K562 (cell line): ENCODE results near the gene COX4I2. TPM values are rescaled to one million over a fixed set of nuclear protein-coding genes. Genes with fewer than 3 reads are reported as not detected.
A peak's percentile ranks its signal among the peaks of the same experiment; 100 is the strongest.

Source experiments
- ADNP ChIP-seq: fragments of 200-800 bp; sonication (Bioruptor generic); IDR thresholded peaks from 2 replicates; pipeline ENCODE4 v1.6.1; 2016; ENCODE audit warnings: missing genetic modification characterization, missing compliant biosample characterization
- BDP1 ChIP-seq: IDR thresholded peaks from 3 replicates; pipeline ENCODE4 v1.6.1; 2011; ENCODE audit not compliant: insufficient read length, insufficient read depth
- ELF2 ChIP-seq: fragments of 250-450 bp; sonication (Bioruptor Pico); IDR thresholded peaks from 2 replicates; pipeline ENCODE4 v1.5.0; 2021; ENCODE audit warnings: mild to moderate bottlenecking
- GATA2 ChIP-seq: sonication (generic); formaldehyde crosslinking; IDR thresholded peaks from 2 replicates; pipeline ENCODE4 v1.4.0; 2020; ENCODE audit warnings: mild to moderate bottlenecking, missing genetic modification reagents
- HLTF ChIP-seq: fragments of 450-650 bp; IDR thresholded peaks from 2 replicates; pipeline ENCODE4 v1.6.1; 2016
- NCOR1 ChIP-seq: fragments of 450-650 bp; IDR thresholded peaks from 2 replicates; pipeline ENCODE4 v1.6.1; 2016; ENCODE audit warnings: mild to moderate bottlenecking, moderate library complexity
- ZNF41 ChIP-seq: fragments of 250-450 bp; sonication (Bioruptor Pico); conservative IDR thresholded peaks from 2 replicates; pipeline ENCODE4 v1.4.0; 2020; ENCODE audit warnings: mild to moderate bottlenecking
- ZNF75A ChIP-seq: fragments of 450-650 bp; formaldehyde crosslinking; IDR thresholded peaks from 2 replicates; pipeline ENCODE4 v1.4.0; 2020; ENCODE audit warnings: mild to moderate bottlenecking
- polyA plus RNA-seq, 8 experiments: library from polyadenylated mRNA; depleted of rRNA in 4 of 8; stranded (reverse) in 5 of 8; unstranded in 3 of 8; fragments of >200 nt; fragmentation: Nextera tagmentation in 2 of 8; fragmentation: Illumina TruSeq in 1 of 8; extraction: Ambion mirVana in 2 of 8; extraction: Trizol in 1 of 8; gene quantifications; 2 replicates each; pipeline versions ENCODE4 v1.2.1 to v1.2.3, GENCODE V29; 2011 to 2014; ENCODE audit warnings: inconsistent platforms in 1 of 8, missing spikeins in 1 of 8
- total RNA-seq, 7 experiments: library from RNA; depleted of rRNA in 6 of 7; stranded (reverse); fragments of >200 nt in 6 of 7; fragmentation: Illumina TruSeq in 2 of 7; extraction: Trizol in 2 of 7; gene quantifications; 2 replicates each; pipeline versions ENCODE4 v1.2.1 to v1.2.3, GENCODE V29; 2011 to 2021; ENCODE audit warnings: low replicate concordance in 1 of 7
- TF ChIP-seq, protein P1 (sequence below): sonication (generic); formaldehyde crosslinking; IDR thresholded peaks from 2 replicates; pipeline ENCODE4 v1.8.0; 2022; ENCODE audit warnings: mild to moderate bottlenecking, missing genetic modification reagents
- TF ChIP-seq, protein P2 (sequence below): fragments of 200-800 bp; sonication (Bioruptor generic); IDR thresholded peaks from 2 replicates; pipeline ENCODE4 v1.6.1; 2016; ENCODE audit warnings: missing genetic modification characterization, missing compliant biosample characterization
- TF ChIP-seq, protein P3 (sequence below), 2 experiments: IDR thresholded peaks; 2 replicates each; pipeline ENCODE4 v1.6.1; 2011; ENCODE audit warnings: borderline replicate concordance in 1 of 2, control low read depth in 1 of 2, low read depth in 1 of 2, low read length in 1 of 2, mild to moderate bottlenecking in 1 of 2, mixed read lengths in 1 of 2, moderate library complexity in 1 of 2; ENCODE audit not compliant: insufficient read depth in 1 of 2, insufficient read length in 1 of 2, poor library complexity in 1 of 2, severe bottlenecking in 1 of 2; ENCODE audit errors: extremely low read depth in 1 of 2
- TF ChIP-seq, protein P4 (sequence below): fragments of 450-650 bp; formaldehyde crosslinking; conservative IDR thresholded peaks from 2 replicates; pipeline ENCODE4 v1.4.0; 2022; ENCODE audit warnings: mild to moderate bottlenecking, missing genetic modification characterization
- TF ChIP-seq, protein P5 (sequence below): IDR thresholded peaks from 2 replicates; pipeline ENCODE4 v1.6.1; 2014; ENCODE audit warnings: antibody characterized with exemption

Gene COX4I2
- total and polyA plus RNA-seq, 9 of the 15 experiments (the other 6 are each of a cell fraction or from before 2014, with no cell fraction given) = not detected

DNA sequence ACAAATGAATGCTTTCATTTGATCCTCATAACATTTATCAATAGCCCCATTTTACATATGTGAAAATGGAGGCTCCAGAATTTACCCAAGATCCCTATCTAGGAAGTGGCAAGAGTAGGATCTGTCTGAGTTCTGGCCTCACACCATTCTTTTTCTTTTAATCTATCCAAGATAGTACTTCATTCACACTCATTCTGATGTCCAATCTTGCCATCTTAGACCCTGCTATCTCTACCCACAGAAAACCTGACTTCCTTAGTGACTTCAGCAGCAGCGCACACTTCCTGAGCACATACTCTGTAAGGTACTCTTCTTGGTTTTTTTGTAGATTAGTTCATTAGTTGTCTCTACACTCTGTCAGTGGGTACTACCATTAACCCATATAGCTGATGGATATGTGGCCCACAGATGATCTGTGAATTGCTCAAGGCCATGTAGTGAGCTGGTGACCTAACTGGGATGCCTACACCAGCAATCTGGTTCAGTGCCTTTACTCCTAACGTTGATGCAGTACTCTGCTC, 36.3 kb downstream of the COX4I2 start (continued):
- TF ChIP-seq, protein P1, sequence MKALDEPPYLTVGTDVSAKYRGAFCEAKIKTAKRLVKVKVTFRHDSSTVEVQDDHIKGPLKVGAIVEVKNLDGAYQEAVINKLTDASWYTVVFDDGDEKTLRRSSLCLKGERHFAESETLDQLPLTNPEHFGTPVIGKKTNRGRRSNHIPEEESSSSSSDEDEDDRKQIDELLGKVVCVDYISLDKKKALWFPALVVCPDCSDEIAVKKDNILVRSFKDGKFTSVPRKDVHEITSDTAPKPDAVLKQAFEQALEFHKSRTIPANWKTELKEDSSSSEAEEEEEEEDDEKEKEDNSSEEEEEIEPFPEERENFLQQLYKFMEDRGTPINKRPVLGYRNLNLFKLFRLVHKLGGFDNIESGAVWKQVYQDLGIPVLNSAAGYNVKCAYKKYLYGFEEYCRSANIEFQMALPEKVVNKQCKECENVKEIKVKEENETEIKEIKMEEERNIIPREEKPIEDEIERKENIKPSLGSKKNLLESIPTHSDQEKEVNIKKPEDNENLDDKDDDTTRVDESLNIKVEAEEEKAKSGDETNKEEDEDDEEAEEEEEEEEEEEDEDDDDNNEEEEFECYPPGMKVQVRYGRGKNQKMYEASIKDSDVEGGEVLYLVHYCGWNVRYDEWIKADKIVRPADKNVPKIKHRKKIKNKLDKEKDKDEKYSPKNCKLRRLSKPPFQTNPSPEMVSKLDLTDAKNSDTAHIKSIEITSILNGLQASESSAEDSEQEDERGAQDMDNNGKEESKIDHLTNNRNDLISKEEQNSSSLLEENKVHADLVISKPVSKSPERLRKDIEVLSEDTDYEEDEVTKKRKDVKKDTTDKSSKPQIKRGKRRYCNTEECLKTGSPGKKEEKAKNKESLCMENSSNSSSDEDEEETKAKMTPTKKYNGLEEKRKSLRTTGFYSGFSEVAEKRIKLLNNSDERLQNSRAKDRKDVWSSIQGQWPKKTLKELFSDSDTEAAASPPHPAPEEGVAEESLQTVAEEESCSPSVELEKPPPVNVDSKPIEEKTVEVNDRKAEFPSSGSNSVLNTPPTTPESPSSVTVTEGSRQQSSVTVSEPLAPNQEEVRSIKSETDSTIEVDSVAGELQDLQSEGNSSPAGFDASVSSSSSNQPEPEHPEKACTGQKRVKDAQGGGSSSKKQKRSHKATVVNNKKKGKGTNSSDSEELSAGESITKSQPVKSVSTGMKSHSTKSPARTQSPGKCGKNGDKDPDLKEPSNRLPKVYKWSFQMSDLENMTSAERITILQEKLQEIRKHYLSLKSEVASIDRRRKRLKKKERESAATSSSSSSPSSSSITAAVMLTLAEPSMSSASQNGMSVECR (CRISPR knock-in tag) = no peak
- TF ChIP-seq, protein P2, sequence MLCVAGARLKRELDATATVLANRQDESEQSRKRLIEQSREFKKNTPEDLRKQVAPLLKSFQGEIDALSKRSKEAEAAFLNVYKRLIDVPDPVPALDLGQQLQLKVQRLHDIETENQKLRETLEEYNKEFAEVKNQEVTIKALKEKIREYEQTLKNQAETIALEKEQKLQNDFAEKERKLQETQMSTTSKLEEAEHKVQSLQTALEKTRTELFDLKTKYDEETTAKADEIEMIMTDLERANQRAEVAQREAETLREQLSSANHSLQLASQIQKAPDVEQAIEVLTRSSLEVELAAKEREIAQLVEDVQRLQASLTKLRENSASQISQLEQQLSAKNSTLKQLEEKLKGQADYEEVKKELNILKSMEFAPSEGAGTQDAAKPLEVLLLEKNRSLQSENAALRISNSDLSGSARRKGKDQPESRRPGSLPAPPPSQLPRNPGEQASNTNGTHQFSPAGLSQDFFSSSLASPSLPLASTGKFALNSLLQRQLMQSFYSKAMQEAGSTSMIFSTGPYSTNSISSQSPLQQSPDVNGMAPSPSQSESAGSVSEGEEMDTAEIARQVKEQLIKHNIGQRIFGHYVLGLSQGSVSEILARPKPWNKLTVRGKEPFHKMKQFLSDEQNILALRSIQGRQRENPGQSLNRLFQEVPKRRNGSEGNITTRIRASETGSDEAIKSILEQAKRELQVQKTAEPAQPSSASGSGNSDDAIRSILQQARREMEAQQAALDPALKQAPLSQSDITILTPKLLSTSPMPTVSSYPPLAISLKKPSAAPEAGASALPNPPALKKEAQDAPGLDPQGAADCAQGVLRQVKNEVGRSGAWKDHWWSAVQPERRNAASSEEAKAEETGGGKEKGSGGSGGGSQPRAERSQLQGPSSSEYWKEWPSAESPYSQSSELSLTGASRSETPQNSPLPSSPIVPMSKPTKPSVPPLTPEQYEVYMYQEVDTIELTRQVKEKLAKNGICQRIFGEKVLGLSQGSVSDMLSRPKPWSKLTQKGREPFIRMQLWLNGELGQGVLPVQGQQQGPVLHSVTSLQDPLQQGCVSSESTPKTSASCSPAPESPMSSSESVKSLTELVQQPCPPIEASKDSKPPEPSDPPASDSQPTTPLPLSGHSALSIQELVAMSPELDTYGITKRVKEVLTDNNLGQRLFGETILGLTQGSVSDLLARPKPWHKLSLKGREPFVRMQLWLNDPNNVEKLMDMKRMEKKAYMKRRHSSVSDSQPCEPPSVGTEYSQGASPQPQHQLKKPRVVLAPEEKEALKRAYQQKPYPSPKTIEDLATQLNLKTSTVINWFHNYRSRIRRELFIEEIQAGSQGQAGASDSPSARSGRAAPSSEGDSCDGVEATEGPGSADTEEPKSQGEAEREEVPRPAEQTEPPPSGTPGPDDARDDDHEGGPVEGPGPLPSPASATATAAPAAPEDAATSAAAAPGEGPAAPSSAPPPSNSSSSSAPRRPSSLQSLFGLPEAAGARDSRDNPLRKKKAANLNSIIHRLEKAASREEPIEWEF (CRISPR knock-in tag) = no peak
- TF ChIP-seq ADNP (peak; percentile 86), NCOR1 (peak; percentile 40), ZNF41 (0 out of 2 replicates have a peak, but pooled peaks have one; percentile 14), ZNF75A (CRISPR knock-in tag) (peak; percentile 8; the same call in 1 of the 2 replicates), BDP1 (no peak), GATA2 (CRISPR knock-in tag) (peak; percentile 64), HLTF (no peak), ELF2 (peak; percentile 72; the same call in 1 of the 2 replicates)
- TF ChIP-seq, protein P3, sequence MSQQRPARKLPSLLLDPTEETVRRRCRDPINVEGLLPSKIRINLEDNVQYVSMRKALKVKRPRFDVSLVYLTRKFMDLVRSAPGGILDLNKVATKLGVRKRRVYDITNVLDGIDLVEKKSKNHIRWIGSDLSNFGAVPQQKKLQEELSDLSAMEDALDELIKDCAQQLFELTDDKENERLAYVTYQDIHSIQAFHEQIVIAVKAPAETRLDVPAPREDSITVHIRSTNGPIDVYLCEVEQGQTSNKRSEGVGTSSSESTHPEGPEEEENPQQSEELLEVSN (IDR thresholded peaks at IDR 0.05; ENCODE audit: borderline replicate concordance in 1 of 2, extremely low read depth in 1 of 2, insufficient read depth in 1 of 2, insufficient read length in 1 of 2, low read depth in 1 of 2, low read length in 1 of 2, poor library complexity in 1 of 2, severe bottlenecking in 1 of 2) = no peak
- TF ChIP-seq, protein P4, sequence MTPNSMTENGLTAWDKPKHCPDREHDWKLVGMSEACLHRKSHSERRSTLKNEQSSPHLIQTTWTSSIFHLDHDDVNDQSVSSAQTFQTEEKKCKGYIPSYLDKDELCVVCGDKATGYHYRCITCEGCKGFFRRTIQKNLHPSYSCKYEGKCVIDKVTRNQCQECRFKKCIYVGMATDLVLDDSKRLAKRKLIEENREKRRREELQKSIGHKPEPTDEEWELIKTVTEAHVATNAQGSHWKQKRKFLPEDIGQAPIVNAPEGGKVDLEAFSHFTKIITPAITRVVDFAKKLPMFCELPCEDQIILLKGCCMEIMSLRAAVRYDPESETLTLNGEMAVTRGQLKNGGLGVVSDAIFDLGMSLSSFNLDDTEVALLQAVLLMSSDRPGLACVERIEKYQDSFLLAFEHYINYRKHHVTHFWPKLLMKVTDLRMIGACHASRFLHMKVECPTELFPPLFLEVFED (CRISPR knock-in tag) = 0 out of 2 replicates have a peak, but pooled peaks have one; percentile 20
- TF ChIP-seq, protein P5, sequence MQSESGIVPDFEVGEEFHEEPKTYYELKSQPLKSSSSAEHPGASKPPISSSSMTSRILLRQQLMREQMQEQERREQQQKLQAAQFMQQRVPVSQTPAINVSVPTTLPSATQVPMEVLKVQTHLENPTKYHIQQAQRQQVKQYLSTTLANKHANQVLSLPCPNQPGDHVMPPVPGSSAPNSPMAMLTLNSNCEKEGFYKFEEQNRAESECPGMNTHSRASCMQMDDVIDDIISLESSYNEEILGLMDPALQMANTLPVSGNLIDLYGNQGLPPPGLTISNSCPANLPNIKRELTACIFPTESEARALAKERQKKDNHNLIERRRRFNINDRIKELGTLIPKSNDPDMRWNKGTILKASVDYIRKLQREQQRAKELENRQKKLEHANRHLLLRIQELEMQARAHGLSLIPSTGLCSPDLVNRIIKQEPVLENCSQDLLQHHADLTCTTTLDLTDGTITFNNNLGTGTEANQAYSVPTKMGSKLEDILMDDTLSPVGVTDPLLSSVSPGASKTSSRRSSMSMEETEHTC = no peak
